SK-N-SH treated with all-trans-retinoic acid at 6 μM for 48 hours (cell line): ENCODE data around the gene FAF2.

Experiments
- ARNTL ChIP-seq: fragments of 450-650 bp; formaldehyde crosslinking; IDR thresholded peaks from 2 replicates; pipeline ENCODE4 v1.5.0; 2020; ENCODE audit warnings: low read depth, mild to moderate bottlenecking, moderate library complexity, borderline replicate concordance
- OSR1 ChIP-seq: fragments of 250-450 bp; sonication (Bioruptor Pico); IDR thresholded peaks from 2 replicates; pipeline ENCODE4 v1.8.0; 2022; ENCODE audit warnings: moderate library complexity, mild to moderate bottlenecking, inconsistent platforms
- PPARA ChIP-seq: fragments of 250-450 bp; sonication (Bioruptor Pico); IDR thresholded peaks from 2 replicates; pipeline ENCODE4 v1.5.0; 2020; ENCODE audit warnings: mild to moderate bottlenecking, borderline replicate concordance
- RARB ChIP-seq: fragments of 250-450 bp; sonication (Bioruptor Pico); IDR thresholded peaks from 2 replicates; pipeline ENCODE4 v1.8.0; 2021; ENCODE audit warnings: mild to moderate bottlenecking, moderate library complexity
- ZNF565 ChIP-seq: fragments of 450-650 bp; formaldehyde crosslinking; conservative IDR thresholded peaks from 2 replicates; pipeline ENCODE4 v1.5.0; 2020; ENCODE audit warnings: low read depth, mild to moderate bottlenecking, moderate library complexity
- ZNF8 ChIP-seq: fragments of 450-650 bp; formaldehyde crosslinking; IDR thresholded peaks from 2 replicates; pipeline ENCODE4 v1.5.0; 2020; ENCODE audit warnings: mild to moderate bottlenecking, moderate library complexity
- TF ChIP-seq, protein P1 (sequence below): fragments of 250-450 bp; sonication (Bioruptor Pico); IDR thresholded peaks from 2 replicates; pipeline ENCODE4 v1.5.1; 2020; ENCODE audit warnings: low read depth, mild to moderate bottlenecking, moderate library complexity

- TF ChIP-seq ARNTL (CRISPR knock-in tag) (no peak), ZNF8 (CRISPR knock-in tag) (no peak), ZNF565 (CRISPR knock-in tag) (no peak), PPARA (CRISPR knock-in tag) (no peak), OSR1 (CRISPR knock-in tag) (no peak), RARB (no peak)
- TF ChIP-seq, protein P1, sequence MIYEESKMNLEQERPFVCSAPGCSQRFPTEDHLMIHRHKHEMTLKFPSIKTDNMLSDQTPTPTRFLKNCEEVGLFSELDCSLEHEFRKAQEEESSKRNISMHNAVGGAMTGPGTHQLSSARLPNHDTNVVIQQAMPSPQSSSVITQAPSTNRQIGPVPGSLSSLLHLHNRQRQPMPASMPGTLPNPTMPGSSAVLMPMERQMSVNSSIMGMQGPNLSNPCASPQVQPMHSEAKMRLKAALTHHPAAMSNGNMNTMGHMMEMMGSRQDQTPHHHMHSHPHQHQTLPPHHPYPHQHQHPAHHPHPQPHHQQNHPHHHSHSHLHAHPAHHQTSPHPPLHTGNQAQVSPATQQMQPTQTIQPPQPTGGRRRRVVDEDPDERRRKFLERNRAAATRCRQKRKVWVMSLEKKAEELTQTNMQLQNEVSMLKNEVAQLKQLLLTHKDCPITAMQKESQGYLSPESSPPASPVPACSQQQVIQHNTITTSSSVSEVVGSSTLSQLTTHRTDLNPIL (CRISPR knock-in tag) = no peak
These were observed 85.9 kb downstream of the FAF2 start for GRCh38 chr5:176533894-176534611.
